SK-N-SH (cell line): ENCODE results near the gene CDKN1A. TPM values are rescaled to one million over a fixed set of nuclear protein-coding genes. Genes with fewer than 3 reads are reported as not detected.

Source experiments
- CTCF ChIA-PET: fragments of 300-600, 350-600 bp; formaldehyde crosslinking; extraction: SDS; loops from one replicate; lab custom pipeline; 2021; lab: Yijun Ruan, JAX
- POLR2A ChIA-PET: fragments of 350-600 bp; sonication (Branson Sonifier 250); formaldehyde crosslinking; extraction: SDS; loops from one replicate; lab custom pipeline; 2020; ENCODE audit warnings: antibody characterized with exemption, inconsistent platforms; lab: Yijun Ruan, JAX
- DNase-seq: peaks from one replicate; pipeline ENCODE4 v3.0.0; 2012
- H2AFZ ChIP-seq: fragments of 200-600 bp; sonication (generic); 2 replicates; pipeline ENCODE4 v1.8.1; 2016; ENCODE audit warnings: antibody characterized with exemption, mild to moderate bottlenecking, low read depth
- H3F3A ChIP-seq: fragments of 200-600 bp; sonication (generic); replicated peaks from 2 replicates; pipeline ENCODE3; 2016; ENCODE audit warnings: antibody characterized with exemption, mild to moderate bottlenecking; ENCODE audit not compliant: insufficient read depth
- H3K27ac ChIP-seq, 2 experiments: fragments of 200-500 bp in 1 of 2; fragments of 200-600 bp in 1 of 2; sonication (Bioruptor generic) in 1 of 2; sonication (generic), shearing (Covaris generic) in 1 of 2; 2 replicates each; pipeline versions ENCODE4 v1.5.1 to v1.6.1; 2014 to 2016; ENCODE audit warnings: low read depth in 2 of 2, inconsistent platforms in 1 of 2, low read length in 1 of 2, mild to moderate bottlenecking in 1 of 2, mixed read lengths in 1 of 2
- H3K27me3 ChIP-seq: fragments of 200-600 bp; sonication (generic), shearing (Covaris generic); 2 replicates; pipeline ENCODE4 v1.6.1; 2016; ENCODE audit warnings: mixed run types; ENCODE audit not compliant: insufficient read depth
- H3K36me3 ChIP-seq, 2 experiments: fragments of 200-500 bp in 1 of 2; fragments of 200-600 bp in 1 of 2; sonication (Bioruptor generic) in 1 of 2; sonication (generic) in 1 of 2; replicated peaks in 1 of 2; 2 replicates each; pipeline versions ENCODE3 to v1.5.1; 2014 to 2016; ENCODE audit warnings: low read length in 1 of 2, mild to moderate bottlenecking in 1 of 2; ENCODE audit not compliant: insufficient read depth in 2 of 2, control insufficient read depth in 1 of 2
- H3K4me1 ChIP-seq, 2 experiments: fragments of 200-500 bp in 1 of 2; fragments of 200-600 bp in 1 of 2; sonication (Bioruptor generic) in 1 of 2; sonication (generic), shearing (Covaris generic) in 1 of 2; 2 replicates each; pipeline versions ENCODE4 v1.5.1 to v1.6.1; 2014 to 2016; ENCODE audit warnings: low read depth in 1 of 2, low read length in 1 of 2, mixed run types in 1 of 2; ENCODE audit not compliant: insufficient read depth in 2 of 2, control insufficient read depth in 1 of 2
- H3K4me2 ChIP-seq: fragments of 200-600 bp; sonication (generic), shearing (Covaris generic); 2 replicates; pipeline ENCODE4 v1.6.1; 2017; ENCODE audit warnings: mixed run types
- H3K4me3 ChIP-seq, 2 experiments: fragments of 200-500 bp in 1 of 2; fragments of 200-600 bp in 1 of 2; sonication (Bioruptor generic) in 1 of 2; sonication (generic), shearing (Covaris generic) in 1 of 2; 2 replicates each; pipeline versions ENCODE4 v1.5.1 to v1.8.1; 2014 to 2016; ENCODE audit warnings: low read depth in 2 of 2, inconsistent platforms in 1 of 2, low read length in 1 of 2, mild to moderate bottlenecking in 1 of 2, mixed read lengths in 1 of 2, moderate library complexity in 1 of 2
- H3K79me2 ChIP-seq: fragments of 200-600 bp; sonication (generic); 2 replicates; pipeline ENCODE4 v1.8.1; 2017; ENCODE audit warnings: mild to moderate bottlenecking; ENCODE audit not compliant: insufficient read depth
- H3K9ac ChIP-seq: fragments of 200-600 bp; sonication (generic); 2 replicates; pipeline ENCODE4 v1.6.1; 2017; ENCODE audit warnings: mixed run types
- H3K9me2 ChIP-seq: fragments of 200-600 bp; sonication (generic); 2 replicates; pipeline ENCODE4 v1.6.1; 2017; ENCODE audit warnings: mixed run types
- H3K9me3 ChIP-seq: fragments of 200-600 bp; sonication (generic); 2 replicates; pipeline ENCODE4 v1.6.1; 2017; ENCODE audit warnings: mixed run types, mild to moderate bottlenecking, moderate library complexity
- H4K20me1 ChIP-seq: fragments of 200-600 bp; sonication (generic); 2 replicates; pipeline ENCODE4 v1.6.1; 2017; ENCODE audit warnings: mild to moderate bottlenecking, mixed run types; ENCODE audit not compliant: insufficient read depth
- CHD2 ChIP-seq: fragments of 150-350 bp; IDR thresholded peaks from 2 replicates; pipeline ENCODE4 v1.6.1; 2018; ENCODE audit warnings: low read length; ENCODE audit not compliant: partially characterized antibody
- ELF1 ChIP-seq: IDR thresholded peaks from 2 replicates; pipeline ENCODE4 v1.4.0; 2012
- FOSL2 ChIP-seq: IDR thresholded peaks from 2 replicates; pipeline ENCODE4 v1.4.0; 2012; ENCODE audit warnings: low read depth, mild to moderate bottlenecking, moderate library complexity, borderline replicate concordance
- FOXJ3 ChIP-seq: sonication (generic); formaldehyde crosslinking; IDR thresholded peaks from 2 replicates; pipeline ENCODE4 v1.5.1; 2020; ENCODE audit warnings: mild to moderate bottlenecking, missing genetic modification reagents
- FOXM1 ChIP-seq: IDR thresholded peaks from 2 replicates; pipeline ENCODE4 v1.4.0; 2012; ENCODE audit warnings: low read depth, mild to moderate bottlenecking
- GATA2 ChIP-seq: sonication (generic); formaldehyde crosslinking; IDR thresholded peaks from 2 replicates; pipeline ENCODE4 v1.5.0; 2020; ENCODE audit warnings: mild to moderate bottlenecking, missing genetic modification reagents
- MEF2A ChIP-seq: IDR thresholded peaks from 2 replicates; pipeline ENCODE4 v1.4.0; 2012; ENCODE audit warnings: low read depth, borderline replicate concordance
- NFIC ChIP-seq: IDR thresholded peaks from 2 replicates; pipeline ENCODE4 v1.4.0; 2012; ENCODE audit warnings: borderline replicate concordance
- NRF1 ChIP-seq: IDR thresholded peaks from 2 replicates; pipeline ENCODE4 v1.6.1; 2012; ENCODE audit warnings: low read depth, mild to moderate bottlenecking, low read length
- RAD21 ChIP-seq: IDR thresholded peaks from 2 replicates; pipeline ENCODE4 v1.6.1; 2012; ENCODE audit warnings: mild to moderate bottlenecking, low read length
- RCOR1 ChIP-seq: fragments of 150-350 bp; IDR thresholded peaks from 2 replicates; pipeline ENCODE4 v1.6.1; 2017; ENCODE audit warnings: antibody characterized with exemption, low read length
- RXRA ChIP-seq: IDR thresholded peaks from 2 replicates; pipeline ENCODE4 v1.4.0; 2012; ENCODE audit warnings: low read depth, mild to moderate bottlenecking, borderline replicate concordance
- SMC3 ChIP-seq: IDR thresholded peaks from 2 replicates; pipeline ENCODE4 v1.6.1; 2012; ENCODE audit warnings: low read depth, low read length, improper control_type of control experiment
- TEAD4 ChIP-seq: IDR thresholded peaks from 2 replicates; pipeline ENCODE4 v1.4.0; 2012; ENCODE audit warnings: mild to moderate bottlenecking, borderline replicate concordance; ENCODE audit not compliant: insufficient read depth
- USF1 ChIP-seq: IDR thresholded peaks from 2 replicates; pipeline ENCODE4 v1.4.0; 2012; ENCODE audit warnings: low read depth, borderline replicate concordance
- YY1 ChIP-seq: IDR thresholded peaks from 2 replicates; pipeline ENCODE4 v1.4.0; 2012; ENCODE audit warnings: low read depth, mild to moderate bottlenecking
- ZBTB33 ChIP-seq: IDR thresholded peaks from 2 replicates; pipeline ENCODE4 v1.4.0; 2012; ENCODE audit warnings: low read depth, borderline replicate concordance
- WGBS: methylation state at CpG from one replicate; pipeline ENCODE4 v1.1.6; 2017; ENCODE audit warnings: low lambda C conversion rate; 5-methylcytosine and 5-hydroxymethylcytosine counted together
- polyA plus RNA-seq, 3 experiments: library from polyadenylated mRNA; depleted of rRNA; stranded (reverse); fragments of >200 nt; gene quantifications; 2 replicates each; pipeline ENCODE4 v1.2.3, GENCODE V29; 2012
- TF ChIP-seq, protein P1 (sequence below): IDR thresholded peaks from 2 replicates; pipeline ENCODE4 v1.4.0; 2012; ENCODE audit warnings: low read depth
- TF ChIP-seq, protein P2 (sequence below): fragments of 150-350 bp; IDR thresholded peaks from 2 replicates; pipeline ENCODE4 v1.6.1; 2017; ENCODE audit warnings: antibody characterized with exemption, low read length, low read depth, borderline replicate concordance
- TF ChIP-seq, protein P3 (sequence below): IDR thresholded peaks from 2 replicates; pipeline ENCODE4 v1.6.1; 2012; ENCODE audit warnings: mild to moderate bottlenecking, low read depth, low read length, moderate library complexity

Gene CDKN1A
- polyA plus RNA-seq, 1 of the 3 experiments (the other 2 are of a cell fraction), result 747 TPM

GRCh38 chr6:36713846-36714245 lies 35.3 kb downstream of the CDKN1A start:
- Histone ChIP-seq H3K4me2 (no peak overlapping the region), H3K27ac (no peak overlapping the region), H3K27me3 (no peaks in the 10 kb centered on the region), H4K20me1 (no peaks in the 10 kb centered on the region), H3K9ac (no peak overlapping the region), H3K4me1 (peaks cover 0 to 13% of the 10 kb centered on the region in 2 experiments; a peak in 1 of 4 replicates), H3K4me3 (no peak overlapping the region), H2AFZ (no peak overlapping the region), H3K79me2 (no peaks in the 10 kb centered on the region), H3F3A (no peaks in the 10 kb centered on the region), H3K9me2 (no peaks in the 10 kb centered on the region), H3K36me3 (no peaks in the 10 kb centered on the region), H3K9me3 (no peaks in the 10 kb centered on the region)
- WGBS, result 78% methylated on average over 7 of the region's 8 CpGs
- no peak for TF ChIP-seq FOSL2
- no peak for TF ChIP-seq RAD21
- TF ChIP-seq FOXJ3 (CRISPR knock-in tag), result no peak
- TF ChIP-seq, protein P1, sequence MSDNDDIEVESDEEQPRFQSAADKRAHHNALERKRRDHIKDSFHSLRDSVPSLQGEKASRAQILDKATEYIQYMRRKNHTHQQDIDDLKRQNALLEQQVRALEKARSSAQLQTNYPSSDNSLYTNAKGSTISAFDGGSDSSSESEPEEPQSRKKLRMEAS, result no peak
- no peak for TF ChIP-seq USF1
- no peak for TF ChIP-seq NFIC
- TF ChIP-seq ELF1, result no peak
- no peak for TF ChIP-seq RXRA
- TF ChIP-seq, protein P2, sequence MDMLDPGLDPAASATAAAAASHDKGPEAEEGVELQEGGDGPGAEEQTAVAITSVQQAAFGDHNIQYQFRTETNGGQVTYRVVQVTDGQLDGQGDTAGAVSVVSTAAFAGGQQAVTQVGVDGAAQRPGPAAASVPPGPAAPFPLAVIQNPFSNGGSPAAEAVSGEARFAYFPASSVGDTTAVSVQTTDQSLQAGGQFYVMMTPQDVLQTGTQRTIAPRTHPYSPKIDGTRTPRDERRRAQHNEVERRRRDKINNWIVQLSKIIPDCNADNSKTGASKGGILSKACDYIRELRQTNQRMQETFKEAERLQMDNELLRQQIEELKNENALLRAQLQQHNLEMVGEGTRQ, result no peak
- no peak for TF ChIP-seq GATA2 (CRISPR knock-in tag)
- no peak for TF ChIP-seq TEAD4
- no peak for TF ChIP-seq SMC3
- TF ChIP-seq, protein P3, sequence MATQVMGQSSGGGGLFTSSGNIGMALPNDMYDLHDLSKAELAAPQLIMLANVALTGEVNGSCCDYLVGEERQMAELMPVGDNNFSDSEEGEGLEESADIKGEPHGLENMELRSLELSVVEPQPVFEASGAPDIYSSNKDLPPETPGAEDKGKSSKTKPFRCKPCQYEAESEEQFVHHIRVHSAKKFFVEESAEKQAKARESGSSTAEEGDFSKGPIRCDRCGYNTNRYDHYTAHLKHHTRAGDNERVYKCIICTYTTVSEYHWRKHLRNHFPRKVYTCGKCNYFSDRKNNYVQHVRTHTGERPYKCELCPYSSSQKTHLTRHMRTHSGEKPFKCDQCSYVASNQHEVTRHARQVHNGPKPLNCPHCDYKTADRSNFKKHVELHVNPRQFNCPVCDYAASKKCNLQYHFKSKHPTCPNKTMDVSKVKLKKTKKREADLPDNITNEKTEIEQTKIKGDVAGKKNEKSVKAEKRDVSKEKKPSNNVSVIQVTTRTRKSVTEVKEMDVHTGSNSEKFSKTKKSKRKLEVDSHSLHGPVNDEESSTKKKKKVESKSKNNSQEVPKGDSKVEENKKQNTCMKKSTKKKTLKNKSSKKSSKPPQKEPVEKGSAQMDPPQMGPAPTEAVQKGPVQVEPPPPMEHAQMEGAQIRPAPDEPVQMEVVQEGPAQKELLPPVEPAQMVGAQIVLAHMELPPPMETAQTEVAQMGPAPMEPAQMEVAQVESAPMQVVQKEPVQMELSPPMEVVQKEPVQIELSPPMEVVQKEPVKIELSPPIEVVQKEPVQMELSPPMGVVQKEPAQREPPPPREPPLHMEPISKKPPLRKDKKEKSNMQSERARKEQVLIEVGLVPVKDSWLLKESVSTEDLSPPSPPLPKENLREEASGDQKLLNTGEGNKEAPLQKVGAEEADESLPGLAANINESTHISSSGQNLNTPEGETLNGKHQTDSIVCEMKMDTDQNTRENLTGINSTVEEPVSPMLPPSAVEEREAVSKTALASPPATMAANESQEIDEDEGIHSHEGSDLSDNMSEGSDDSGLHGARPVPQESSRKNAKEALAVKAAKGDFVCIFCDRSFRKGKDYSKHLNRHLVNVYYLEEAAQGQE, result no peak
- TF ChIP-seq NRF1, result no peak
- TF ChIP-seq RCOR1, result no peak
- no peak for TF ChIP-seq YY1
- no peak for TF ChIP-seq CHD2
- no peak for TF ChIP-seq FOXM1
- TF ChIP-seq ZBTB33, result no peak
- TF ChIP-seq MEF2A, result no peak
- CTCF ChIA-PET, result interaction anchor here (4.5 kb wide), 1 partner anchor 45 kb away, joined by 15 read pairs; no protein-coding TSS in a partner anchor
- no peak for DNase-seq
- POLR2A ChIA-PET, result no interaction called here
